ENCODE measurements around the gene RIBC1. TPM values are rescaled to one million over a fixed set of nuclear protein-coding genes. Genes with fewer than 3 reads are reported as not detected.

RIBC1 gene
- total RNA-seq, 2 experiments from 2014 or later = 0.48 to 0.67 TPM

GRCh38 chrX:53438174-53438831, 15.6 kb downstream of the RIBC1 start:
- H3K9me3 Mint-ChIP-seq = no peaks in the 10 kb centered on the region
- CTCF ChIA-PET = interaction anchor here (0.6 to 1.1 kb wide), 3 partner anchors 121 to 270 kb away, joined by 3 to 10 read pairs (median 3); no protein-coding TSS in a partner anchor

GRCh38 chrX:53438832-53439230, 16.2 kb downstream of the RIBC1 start:
- Mint-ChIP-seq H3K4me3 (no peak overlapping the region), H3K27ac (no peak overlapping the region), H3K4me1 (ENCODE audit: low read depth) (peaks cover 37% of the 10 kb centered on the region), H3K9me3 (no peaks in the 10 kb centered on the region), H3K36me3 (ENCODE audit: low read depth) (no peaks in the 10 kb centered on the region), H3K27me3 (ENCODE audit: low read depth) (no peaks in the 10 kb centered on the region)
- intact Hi-C loops (cut with micrococcal nuclease) = no loop called here
- DNase-seq = no peak
- CTCF ChIA-PET = interaction anchor here (0.9 kb wide), 1 partner anchor 126 kb away, joined by 3 read pairs; no protein-coding TSS in a partner anchor

More at GRCh38 chrX:53438174-53438831, 15.6 kb downstream of the RIBC1 start:
- intact Hi-C loops (cut with micrococcal nuclease) = no loop called here
- Mint-ChIP-seq H3K4me1 (ENCODE audit: low read depth) (peaks cover 39% of the 10 kb centered on the region), H3K36me3 (ENCODE audit: low read depth) (no peaks in the 10 kb centered on the region), H3K27ac (no peak overlapping the region), H3K4me3 (no peak overlapping the region), H3K27me3 (ENCODE audit: low read depth) (no peaks in the 10 kb centered on the region)
- DNase-seq = no peak

GRCh38 chrX:53440101-53440500, 17.4 kb downstream of the RIBC1 start:
- H3K36me3 Mint-ChIP-seq (ENCODE audit: low read depth) = no peaks in the 10 kb centered on the region
- H3K4me1 Mint-ChIP-seq (ENCODE audit: low read depth) = peaks cover 28% of the 10 kb centered on the region
- H3K27ac Mint-ChIP-seq = no peak overlapping the region
- CTCF ChIA-PET = interaction anchor here (1.0 kb wide), 2 partner anchors 122 to 127 kb away, joined by 3 read pairs; no protein-coding TSS in a partner anchor
- peak overlapping the region; percentile 61 for H3K4me3 Mint-ChIP-seq
- no peaks in the 10 kb centered on the region for H3K9me3 Mint-ChIP-seq
- no peaks in the 10 kb centered on the region for H3K27me3 Mint-ChIP-seq (ENCODE audit: low read depth)
- no peak for DNase-seq
- intact Hi-C loops (cut with micrococcal nuclease) = loop anchor here (5.0 kb wide), 1 partner anchor 42 kb away; no protein-coding TSS in a partner anchor

- Mint-ChIP-seq H3K4me3 (peak overlapping the region; percentile 78), H3K9me3 (no peaks in the 10 kb centered on the region), H3K27ac (no peak overlapping the region), H3K36me3 (ENCODE audit: low read depth) (no peaks in the 10 kb centered on the region), H3K4me1 (ENCODE audit: low read depth) (peaks cover 28% of the 10 kb centered on the region), H3K27me3 (ENCODE audit: low read depth) (no peaks in the 10 kb centered on the region)
- peak; percentile 50 for DNase-seq
- CTCF ChIA-PET = interaction anchor here (1.0 kb wide), 2 partner anchors 123 to 128 kb away, joined by 3 read pairs; no protein-coding TSS in a partner anchor
- intact Hi-C loops (cut with micrococcal nuclease) = loop anchor here (5.0 kb wide), 1 partner anchor 41 kb away; no protein-coding TSS in a partner anchor
These were observed 18.2 kb downstream of the RIBC1 start for GRCh38 chrX:53440621-53441517.

GRCh38 chrX:53441531-53442321, 19.1 kb downstream of the RIBC1 start:
- Mint-ChIP-seq H3K36me3 (ENCODE audit: low read depth) (no peaks in the 10 kb centered on the region), H3K27me3 (ENCODE audit: low read depth) (no peaks in the 10 kb centered on the region), H3K27ac (no peak overlapping the region), H3K4me1 (ENCODE audit: low read depth) (peaks cover 26% of the 10 kb centered on the region), H3K4me3 (peak overlapping the region; percentile 78), H3K9me3 (no peaks in the 10 kb centered on the region)
- DNase-seq = peak; percentile 72
- CTCF ChIA-PET = no interaction called here
- intact Hi-C loops (cut with micrococcal nuclease) = loop anchor here (5.0 kb wide), 1 partner anchor 41 kb away; no protein-coding TSS in a partner anchor

GRCh38 chrX:53442322-53442631, 19.6 kb downstream of the RIBC1 start:
- Mint-ChIP-seq H3K27me3 (ENCODE audit: low read depth) (no peaks in the 10 kb centered on the region), H3K9me3 (no peaks in the 10 kb centered on the region), H3K36me3 (ENCODE audit: low read depth) (no peaks in the 10 kb centered on the region), H3K4me1 (ENCODE audit: low read depth) (peaks cover 26% of the 10 kb centered on the region), H3K27ac (no peak overlapping the region), H3K4me3 (peak overlapping the region; percentile 78)
- no peak for DNase-seq
- intact Hi-C loops (cut with micrococcal nuclease) = loop anchor here (5.0 kb wide), 1 partner anchor 40 kb away; no protein-coding TSS in a partner anchor
- CTCF ChIA-PET = no interaction called here

- no peak overlapping the region for H3K4me3 Mint-ChIP-seq
- peak; percentile 68 for DNase-seq
- no peak overlapping the region for H3K27ac Mint-ChIP-seq
- H3K4me1 Mint-ChIP-seq (ENCODE audit: low read depth) = peaks cover 5% of the 10 kb centered on the region
- CTCF ChIA-PET = interaction anchor here (0.6 to 2.4 kb wide), 12 partner anchors 10 to 289 kb away, joined by 3 to 38 read pairs (median 4); no protein-coding TSS in a partner anchor
- no peaks in the 10 kb centered on the region for H3K36me3 Mint-ChIP-seq (ENCODE audit: low read depth)
- H3K9me3 Mint-ChIP-seq = no peaks in the 10 kb centered on the region
- H3K27me3 Mint-ChIP-seq (ENCODE audit: low read depth) = no peaks in the 10 kb centered on the region
- intact Hi-C loops (cut with micrococcal nuclease) = loop anchor here (1.0 kb wide), 1 partner anchor 129 kb away; no protein-coding TSS in a partner anchor
These were observed 23.3 kb downstream of the RIBC1 start for GRCh38 chrX:53445977-53446376.

GRCh38 chrX:53447441-53447840, 24.8 kb downstream of the RIBC1 start:
- Mint-ChIP-seq H3K9me3 (no peaks in the 10 kb centered on the region), H3K4me1 (ENCODE audit: low read depth) (no peaks in the 10 kb centered on the region), H3K27me3 (ENCODE audit: low read depth) (no peaks in the 10 kb centered on the region), H3K4me3 (no peak overlapping the region), H3K36me3 (ENCODE audit: low read depth) (no peaks in the 10 kb centered on the region), H3K27ac (no peak overlapping the region)
- CTCF ChIA-PET = interaction anchor here (1.2 to 2.4 kb wide), 3 partner anchors 10 to 134 kb away, joined by 3 to 25 read pairs (median 15); no protein-coding TSS in a partner anchor
- DNase-seq = no peak
- intact Hi-C loops (cut with micrococcal nuclease) = no loop called here

GRCh38 chrX:53449632-53450031, 27.0 kb downstream of the RIBC1 start:
- no peak overlapping the region for H3K4me3 Mint-ChIP-seq
- intact Hi-C loops (cut with micrococcal nuclease) = no loop called here
- DNase-seq = no peak
- H3K4me1 Mint-ChIP-seq (ENCODE audit: low read depth) = no peaks in the 10 kb centered on the region
- no peaks in the 10 kb centered on the region for H3K9me3 Mint-ChIP-seq
- CTCF ChIA-PET = interaction anchor here (1.2 to 1.4 kb wide), 2 partner anchors 32 to 136 kb away, joined by 4 to 5 read pairs; no protein-coding TSS in a partner anchor
- H3K27me3 Mint-ChIP-seq (ENCODE audit: low read depth) = no peaks in the 10 kb centered on the region
- no peaks in the 10 kb centered on the region for H3K36me3 Mint-ChIP-seq (ENCODE audit: low read depth)
- no peak overlapping the region for H3K27ac Mint-ChIP-seq

- no peak for DNase-seq
- intact Hi-C loops (cut with micrococcal nuclease) = no loop called here
- Mint-ChIP-seq H3K36me3 (ENCODE audit: low read depth) (no peaks in the 10 kb centered on the region), H3K4me3 (no peak overlapping the region), H3K4me1 (ENCODE audit: low read depth) (no peaks in the 10 kb centered on the region), H3K27me3 (ENCODE audit: low read depth) (peaks cover 3% of the 10 kb centered on the region), H3K27ac (no peak overlapping the region), H3K9me3 (no peaks in the 10 kb centered on the region)
- CTCF ChIA-PET = interaction anchor here (0.6 to 0.9 kb wide), 2 partner anchors 136 to 139 kb away, joined by 3 to 5 read pairs; no protein-coding TSS in a partner anchor
These were observed 30.1 kb downstream of the RIBC1 start for GRCh38 chrX:53452812-53453211.

GRCh38 chrX:53456254-53456653, 33.6 kb downstream of the RIBC1 start:
- no peaks in the 10 kb centered on the region for H3K9me3 Mint-ChIP-seq
- H3K27me3 Mint-ChIP-seq (ENCODE audit: low read depth) = peaks cover 3% of the 10 kb centered on the region
- CTCF ChIA-PET = no interaction called here
- no peaks in the 10 kb centered on the region for H3K36me3 Mint-ChIP-seq (ENCODE audit: low read depth)
- intact Hi-C loops (cut with micrococcal nuclease) = no loop called here
- no peaks in the 10 kb centered on the region for H3K4me1 Mint-ChIP-seq (ENCODE audit: low read depth)
- no peak for DNase-seq
- H3K27ac Mint-ChIP-seq = no peak overlapping the region
- no peak overlapping the region for H3K4me3 Mint-ChIP-seq

Data from activated naive CD4-positive, alpha-beta T cell treated with anti-CD3 and anti-CD28 coated beads for 36 hours (primary cell).